Renal pelvis (tissue), 4 donors: ENCODE data around the gene CSNK1G3. TPM values are rescaled to one million over a fixed set of nuclear protein-coding genes. Genes with fewer than 3 reads are reported as not detected.

Experiments
- DNase-seq: peaks from one replicate; pipeline ENCODE4 v3.0.0-alpha.2; 2013
- polyA plus RNA-seq, 3 donors: library from polyadenylated mRNA; unstranded; fragments of 120-200 nt; gene quantifications; one replicate each; pipeline ENCODE4 v1.2.1, GENCODE V29; 2013; ENCODE audit not compliant: insufficient read length in 3 of 3

The CSNK1G3 gene
- polyA plus RNA-seq, 3 donors = 34.3 to 39.1 (median 34.5) TPM

- DNase-seq = no peak
These were observed 3.5 kb upstream of the CSNK1G3 start for GRCh38 chr5:123508441-123508840.

- no peak for DNase-seq
These were observed 708 bp upstream of the CSNK1G3 start for GRCh38 chr5:123511290-123511647.

GRCh38 chr5:123512611-123513461 is 859 bp downstream of the CSNK1G3 start:
- peak; percentile 49 for DNase-seq

DNA sequence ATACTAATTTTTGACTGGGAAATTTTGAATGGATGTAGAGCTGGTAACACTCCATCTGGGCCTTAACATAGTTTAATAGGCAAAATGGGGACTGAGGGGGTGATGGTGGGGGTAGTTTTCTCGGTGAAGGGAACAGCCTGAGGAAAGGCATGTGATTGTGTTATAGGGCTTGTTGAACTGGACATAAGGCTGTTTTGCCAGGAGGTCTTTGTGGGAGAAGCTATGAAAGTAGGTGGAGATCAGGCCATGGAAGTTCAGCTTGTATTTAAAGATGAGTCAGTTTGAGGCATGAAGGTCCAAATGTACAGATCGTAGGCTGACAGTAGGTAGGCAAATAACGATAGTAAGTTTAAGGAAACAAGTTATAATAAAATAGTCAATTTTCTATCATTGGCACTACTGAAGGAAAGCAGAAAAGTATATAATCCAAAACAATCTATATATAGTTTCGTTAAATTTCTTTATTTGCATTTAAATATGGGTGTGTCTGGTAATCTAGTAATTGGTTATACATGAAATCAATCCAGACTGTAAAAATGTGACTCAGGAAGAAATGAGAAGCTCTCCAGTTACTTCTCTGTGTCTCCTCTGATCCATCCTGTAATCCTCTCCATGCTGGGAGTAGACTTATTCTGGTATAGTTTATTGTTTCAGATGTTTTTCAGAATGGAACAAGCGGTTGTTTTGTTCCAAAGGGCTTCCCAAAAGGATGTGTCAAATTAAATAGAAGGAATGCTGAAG is 2.8 kb downstream of the CSNK1G3 start:
- DNase-seq = no peak

DNA sequence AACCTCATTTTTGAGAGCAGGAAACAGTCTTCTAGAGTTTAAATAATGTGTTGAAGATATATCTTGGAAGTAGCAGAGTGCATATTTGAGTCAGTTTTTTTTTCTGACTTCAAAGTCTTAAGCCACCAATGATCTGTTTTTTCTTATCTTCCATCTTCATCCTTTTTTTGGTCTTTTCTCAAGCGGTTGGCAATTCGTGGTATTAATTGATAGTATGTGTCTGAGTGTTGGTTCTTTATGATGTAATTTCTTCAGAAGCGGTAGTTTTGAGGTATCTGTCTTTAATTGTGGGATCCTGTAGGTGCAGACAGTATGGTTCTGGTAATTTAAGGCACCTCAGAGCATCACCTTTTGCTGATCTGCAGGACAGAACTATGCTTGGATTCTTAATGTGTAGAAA is 3.9 kb downstream of the CSNK1G3 start:
- no peak for DNase-seq

DNA sequence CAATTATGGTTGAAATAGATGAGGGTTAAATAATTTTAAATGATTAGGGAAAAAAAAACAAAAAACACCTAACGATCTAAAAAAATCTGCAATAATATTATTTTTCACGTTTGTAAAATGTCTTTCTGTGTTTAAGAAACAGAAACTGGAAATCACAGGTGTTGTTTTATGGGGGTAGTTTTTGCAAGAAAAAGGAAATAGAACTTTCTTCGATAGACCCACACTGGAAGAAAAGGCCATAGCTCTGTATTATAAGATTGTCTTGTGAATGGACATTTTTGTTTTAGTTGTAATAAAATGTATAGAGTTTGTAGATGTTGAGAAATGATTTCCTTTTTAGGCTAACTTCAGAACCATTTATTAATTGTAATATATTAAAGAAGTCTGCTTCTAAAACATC is 5.5 kb downstream of the CSNK1G3 start:
- no peak for DNase-seq

- DNase-seq = no peak
These were observed 6.1 kb downstream of the CSNK1G3 start for GRCh38 chr5:123518111-123518510.

- DNase-seq = no peak
These were observed 8.8 kb downstream of the CSNK1G3 start for GRCh38 chr5:123520677-123521247.

- no peak for DNase-seq
These were observed 12.2 kb downstream of the CSNK1G3 start for GRCh38 chr5:123524146-123524545.

GRCh38 chr5:123527190-123527589 is 15.2 kb downstream of the CSNK1G3 start:
- DNase-seq = no peak

DNA sequence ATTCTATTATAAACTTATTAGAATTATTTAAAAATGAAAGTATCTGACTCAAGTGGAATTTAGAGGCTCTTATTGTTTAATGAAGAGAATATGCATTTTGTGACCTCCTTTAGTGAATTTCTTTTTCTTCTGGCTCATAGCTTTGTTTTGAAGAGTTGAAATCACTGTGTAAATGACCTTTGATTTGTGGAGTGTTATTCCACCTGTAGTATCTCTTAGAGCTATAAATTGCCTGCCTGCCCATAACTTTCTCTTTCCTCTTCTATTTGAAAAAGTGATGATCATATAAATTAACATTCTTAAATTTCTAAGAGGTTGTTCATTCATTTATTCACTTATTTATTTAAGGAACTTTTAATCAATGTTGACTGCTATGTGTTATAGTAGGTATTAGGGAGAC is 16.1 kb downstream of the CSNK1G3 start:
- DNase-seq = no peak

GRCh38 chr5:123528878-123529277 is 16.9 kb downstream of the CSNK1G3 start:
- no peak for DNase-seq

GRCh38 chr5:123530728-123531127 is 18.8 kb downstream of the CSNK1G3 start:
- no peak for DNase-seq

DNA sequence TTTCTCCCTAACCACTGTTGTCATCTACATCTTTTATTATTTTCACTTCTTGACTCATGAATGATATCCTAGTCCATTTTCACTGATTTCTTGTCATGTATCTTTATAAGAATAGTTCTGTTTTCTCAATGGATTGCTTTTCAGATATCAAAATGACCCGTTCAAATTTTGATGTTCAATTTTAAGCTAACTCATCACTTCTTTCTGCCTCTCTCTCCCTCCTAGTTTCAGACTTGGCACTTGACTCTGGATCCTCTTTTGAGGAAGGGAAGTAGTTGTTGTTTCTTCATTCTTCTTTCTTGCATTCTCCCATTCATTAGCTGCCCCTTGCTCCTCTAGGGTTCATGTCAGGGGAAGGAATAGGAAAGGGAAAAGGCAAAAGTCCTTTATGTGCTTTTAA is 23.7 kb downstream of the CSNK1G3 start:
- no peak for DNase-seq

GRCh38 chr5:123537256-123537655 is 25.3 kb downstream of the CSNK1G3 start:
- no peak for DNase-seq

DNA sequence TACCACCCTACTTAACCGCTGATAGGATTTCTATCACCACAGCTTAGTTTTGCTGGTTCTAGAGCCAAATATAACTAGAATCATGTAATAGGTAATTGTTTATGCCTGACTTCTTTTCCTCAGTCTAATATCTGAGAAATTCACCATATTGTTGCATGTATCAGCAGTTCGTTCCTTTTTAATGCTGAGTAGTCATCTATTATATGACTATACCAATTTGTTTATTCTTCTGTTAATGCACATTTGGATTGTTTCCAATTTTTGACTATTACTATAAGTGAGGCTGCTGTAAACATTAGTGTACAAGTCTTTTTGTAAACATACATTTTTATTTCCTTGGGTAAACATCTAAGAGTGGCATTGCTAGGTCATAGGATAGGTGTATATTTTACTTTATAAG is 25.9 kb downstream of the CSNK1G3 start:
- no peak for DNase-seq

DNA sequence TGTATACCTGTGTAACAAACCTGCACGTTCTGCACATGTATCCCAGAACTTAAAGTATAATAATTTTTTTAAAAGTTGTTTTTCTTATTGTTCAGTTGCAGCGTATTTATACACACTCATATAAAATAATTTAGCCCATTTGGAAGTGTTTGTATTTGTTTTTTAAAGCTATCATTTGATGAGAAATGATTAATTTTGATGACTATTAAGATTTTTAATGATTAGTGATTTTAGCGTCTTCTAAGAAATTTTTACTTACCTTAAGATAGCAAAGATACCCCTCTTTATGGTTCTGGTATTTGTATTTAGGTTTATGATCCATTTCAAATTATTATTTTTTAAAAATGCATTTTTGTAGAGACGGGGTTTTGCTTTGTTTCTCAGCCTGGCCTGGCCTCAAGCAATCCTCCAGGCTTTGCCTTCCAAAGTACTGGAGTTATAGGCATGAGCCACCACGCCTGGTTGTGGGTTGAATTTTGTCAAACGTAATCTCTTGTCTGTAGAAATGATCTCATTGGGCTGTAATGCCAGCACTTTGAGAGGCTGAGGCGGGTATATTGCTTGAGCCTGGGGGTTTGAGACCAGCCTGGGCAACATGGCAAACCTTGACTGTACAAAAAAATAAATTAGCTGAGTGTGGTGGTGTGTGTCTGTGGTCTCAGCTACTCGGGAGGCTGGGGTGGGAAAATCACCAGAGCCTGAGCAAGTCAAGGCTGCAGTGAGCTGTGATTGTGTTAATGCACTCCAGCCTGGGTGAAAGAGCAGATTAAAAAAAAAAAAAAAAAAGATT is 26.9 kb downstream of the CSNK1G3 start:
- no peak for DNase-seq

DNA sequence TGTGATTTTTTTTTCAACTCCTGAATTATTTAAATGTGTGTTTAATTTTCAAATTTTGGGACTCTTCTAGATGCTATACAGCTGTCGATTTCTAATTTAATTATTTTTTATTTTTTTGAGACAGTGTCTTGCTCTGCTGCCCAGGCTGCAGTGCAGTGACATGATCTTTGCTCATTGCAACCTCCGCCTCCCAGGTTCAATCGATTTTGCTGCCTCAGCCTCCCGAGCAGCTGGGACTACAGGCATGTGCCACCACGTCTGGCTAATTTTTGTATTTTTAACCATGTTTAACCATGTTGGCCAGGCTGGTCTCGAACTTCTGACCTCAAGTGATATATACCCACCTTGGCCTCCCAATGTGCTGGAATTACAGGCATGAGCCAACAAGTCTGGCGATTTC is 28.6 kb downstream of the CSNK1G3 start:
- no peak for DNase-seq

GRCh38 chr5:123543438-123543837 is 31.5 kb downstream of the CSNK1G3 start:
- no peak for DNase-seq

GRCh38 chr5:123545506-123545905 is 33.5 kb downstream of the CSNK1G3 start:
- DNase-seq = no peak

GRCh38 chr5:123546657-123547056 is 34.7 kb downstream of the CSNK1G3 start:
- DNase-seq = no peak

- DNase-seq = no peak
These were observed 37.4 kb downstream of the CSNK1G3 start for GRCh38 chr5:123549256-123549904.
